H1 (cell line): ENCODE measurements around the gene TMUB2. TPM values are rescaled to one million over a fixed set of nuclear protein-coding genes. Genes with fewer than 3 reads are reported as not detected.

Experiments used
- CTCF ChIA-PET: fragments of 300-600 bp; sonication (Branson Sonifier 250); formaldehyde crosslinking; loops from one replicate; lab custom pipeline; 2021; ENCODE audit not compliant: partially characterized antibody; lab: Charles Lee
- POLR2A ChIA-PET: fragments of 300-600 bp; sonication (Branson Sonifier 250); formaldehyde crosslinking; loops from one replicate; lab custom pipeline; 2021; ENCODE audit warnings: inconsistent platforms; ENCODE audit not compliant: partially characterized antibody; lab: Charles Lee
- DNase-seq, 2 experiments: peaks; one replicate each; pipeline versions ENCODE4 v3.0.0 to v3.0.0-alpha.2; 2010 to 2022; ENCODE audit warnings: low spot score in 2 of 2, low read depth in 1 of 2, mixed read lengths in 1 of 2
- FAIRE-seq: peaks from 2 replicates; lab custom pipeline; 2011; peaks lifted over from hg19 to GRCh38; lab: Jason Lieb, UNC
- H2AFZ ChIP-seq: 2 replicates; pipeline ENCODE4 v1.8.1; 2012; ENCODE audit warnings: low read length, inconsistent platforms
- H2AK5ac ChIP-seq: 2 replicates; pipeline ENCODE4 v1.6.1; 2013; ENCODE audit warnings: low read depth, low read length
- H2BK120ac ChIP-seq: replicated peaks from 2 replicates; pipeline ENCODE3; 2013; ENCODE audit warnings: low read depth, low read length, inconsistent platforms
- H2BK12ac ChIP-seq: 2 replicates; pipeline ENCODE4 v1.6.1; 2013; ENCODE audit warnings: low read depth, low read length
- H2BK15ac ChIP-seq: 2 replicates; pipeline ENCODE4 v1.6.1; 2013; ENCODE audit warnings: low read length
- H2BK20ac ChIP-seq: 2 replicates; pipeline ENCODE4 v1.6.1; 2013; ENCODE audit warnings: low read length
- H2BK5ac ChIP-seq: 2 replicates; pipeline ENCODE4 v1.6.1; 2013; ENCODE audit warnings: low read depth, low read length
- H3K14ac ChIP-seq: 2 replicates; pipeline ENCODE4 v1.6.1; 2013; ENCODE audit warnings: inconsistent platforms; ENCODE audit not compliant: insufficient read length
- H3K18ac ChIP-seq: 2 replicates; pipeline ENCODE4 v1.6.1; 2013; ENCODE audit warnings: low read length; ENCODE audit errors: extremely low read depth
- H3K23ac ChIP-seq: 2 replicates; pipeline ENCODE4 v1.6.1; 2013; ENCODE audit warnings: inconsistent platforms; ENCODE audit not compliant: insufficient read length
- H3K23me2 ChIP-seq: 2 replicates; pipeline ENCODE4 v1.6.1; 2013; ENCODE audit warnings: low read depth, low read length
- H3K27ac ChIP-seq: 2 replicates; pipeline ENCODE4 v1.6.1; 2011; ENCODE audit warnings: low read depth, low read length, inconsistent platforms
- H3K27me3 ChIP-seq, 4 experiments: replicated peaks in 1 of 4; 1 replicate in 1 of 4; 2 replicates in 3 of 4; pipeline versions ENCODE4 v1.6.1 to v1.8.1; 2011 to 2013; ENCODE audit warnings: low read length in 3 of 4, mild to moderate bottlenecking in 3 of 4, inconsistent platforms in 2 of 4, mixed read lengths in 2 of 4, moderate library complexity in 1 of 4; ENCODE audit not compliant: control insufficient read depth in 3 of 4, insufficient read depth in 3 of 4; ENCODE audit errors: extremely low read depth in 1 of 4
- H3K36me3 ChIP-seq, 4 experiments: 2 replicates each; pipeline versions ENCODE4 v1.6.1 to v1.8.1; 2011 to 2013; ENCODE audit warnings: mild to moderate bottlenecking in 4 of 4, low read length in 3 of 4, moderate library complexity in 2 of 4, control low read depth in 1 of 4, inconsistent platforms in 1 of 4; ENCODE audit not compliant: insufficient read depth in 4 of 4, control insufficient read depth in 2 of 4
- H3K4ac ChIP-seq: replicated peaks from 2 replicates; pipeline ENCODE3; 2013; ENCODE audit warnings: low read length, low read depth, mixed read lengths, inconsistent platforms; ENCODE audit not compliant: insufficient read length
- H3K4me1 ChIP-seq, 4 experiments: replicated peaks in 1 of 4; 1 replicate in 1 of 4; 2 replicates in 3 of 4; pipeline versions ENCODE4 v1.6.1 to v1.8.1; 2011 to 2013; ENCODE audit warnings: low read length in 3 of 4, inconsistent platforms in 2 of 4, mixed read lengths in 1 of 4; ENCODE audit not compliant: insufficient read depth in 4 of 4, control insufficient read depth in 3 of 4
- H3K4me2 ChIP-seq, 2 experiments: 2 replicates each; pipeline versions ENCODE4 v1.6.1 to v1.8.1; 2011 to 2013; ENCODE audit warnings: low read depth in 2 of 2, low read length in 2 of 2, control low read depth in 1 of 2, inconsistent platforms in 1 of 2, mild to moderate bottlenecking in 1 of 2; ENCODE audit not compliant: insufficient read depth in 1 of 2
- H3K4me3 ChIP-seq, 4 experiments: fragments of 200-600, 300-600 bp in 1 of 4; sonication (generic), shearing (Covaris generic), sonication (Bioruptor Twin) in 1 of 4; 2 replicates each; pipeline versions ENCODE4 v1.5.1 to v1.8.1; 2011 to 2016; ENCODE audit warnings: low read length in 4 of 4, low read depth in 3 of 4, control low read depth in 2 of 4, inconsistent platforms in 2 of 4, mild to moderate bottlenecking in 2 of 4, mixed read lengths in 1 of 4, moderate library complexity in 1 of 4; ENCODE audit not compliant: insufficient read depth in 2 of 4; ENCODE audit errors: extremely low read depth in 1 of 4
- H3K56ac ChIP-seq: replicated peaks from 2 replicates; pipeline ENCODE3; 2013; ENCODE audit warnings: low read depth, mild to moderate bottlenecking, mixed read lengths, low read length, inconsistent platforms; ENCODE audit not compliant: insufficient read length
- H3K79me1 ChIP-seq: 2 replicates; pipeline ENCODE4 v1.6.1; 2013; ENCODE audit warnings: low read depth, low read length, control low read depth
- H3K79me2 ChIP-seq, 2 experiments: 2 replicates each; pipeline versions ENCODE4 v1.6.1 to v1.8.1; 2012 to 2013; ENCODE audit warnings: low read length in 2 of 2, mild to moderate bottlenecking in 2 of 2, inconsistent platforms in 1 of 2; ENCODE audit not compliant: insufficient read depth in 2 of 2, control insufficient read depth in 1 of 2
- H3K9ac ChIP-seq, 4 experiments: replicated peaks in 1 of 4; 1 replicate in 1 of 4; 2 replicates in 3 of 4; pipeline versions ENCODE4 v1.6.1 to v1.8.1; 2011 to 2013; ENCODE audit warnings: low read depth in 3 of 4, low read length in 3 of 4, control low read depth in 2 of 4, mild to moderate bottlenecking in 2 of 4, moderate library complexity in 2 of 4, inconsistent platforms in 1 of 4; ENCODE audit errors: extremely low read depth in 1 of 4
- H3K9me3 ChIP-seq, 2 experiments: 2 replicates each; pipeline versions ENCODE4 v1.6.1 to v1.8.1; 2012 to 2013; ENCODE audit warnings: mild to moderate bottlenecking in 2 of 2, moderate library complexity in 2 of 2, control low read depth in 1 of 2, inconsistent platforms in 1 of 2, low read depth in 1 of 2, low read length in 1 of 2, mixed read lengths in 1 of 2; ENCODE audit not compliant: insufficient read depth in 2 of 2
- H4K20me1 ChIP-seq, 2 experiments: replicated peaks in 1 of 2; 2 replicates each; pipeline versions ENCODE3 to v1.8.1; 2011 to 2013; ENCODE audit warnings: inconsistent platforms in 2 of 2, low read length in 2 of 2, mild to moderate bottlenecking in 1 of 2; ENCODE audit not compliant: insufficient read depth in 2 of 2, control insufficient read depth in 1 of 2
- H4K5ac ChIP-seq: 2 replicates; pipeline ENCODE4 v1.6.1; 2013; ENCODE audit warnings: low read length, low read depth, mixed read lengths, inconsistent platforms; ENCODE audit not compliant: insufficient read length
- H4K8ac ChIP-seq: 2 replicates; pipeline ENCODE4 v1.8.0; 2013; ENCODE audit warnings: mild to moderate bottlenecking, moderate library complexity, low read length, inconsistent platforms; ENCODE audit not compliant: insufficient read depth; ENCODE audit errors: extremely low read depth
- H4K91ac ChIP-seq: replicated peaks from 2 replicates; pipeline ENCODE3; 2013; ENCODE audit warnings: low read length, mixed read lengths, inconsistent platforms; ENCODE audit not compliant: insufficient read length
- ASH2L ChIP-seq: fragments of 200-600, 300-600 bp; sonication (generic); IDR thresholded peaks from one replicate; pipeline ENCODE4 v1.7.1; 2017; ENCODE audit warnings: low read length
- GABPA ChIP-seq: IDR thresholded peaks from 2 replicates; pipeline ENCODE4 v1.6.1; 2011; ENCODE audit warnings: mild to moderate bottlenecking, low read length, moderate library complexity, borderline replicate concordance; ENCODE audit not compliant: insufficient read depth
- KDM4A ChIP-seq: IDR thresholded peaks from one replicate; pipeline ENCODE4 v1.7.1; 2012; ENCODE audit warnings: low read depth, mild to moderate bottlenecking, moderate library complexity, low read length, inconsistent platforms; ENCODE audit not compliant: severe bottlenecking
- KDM5A ChIP-seq: fragments of 200-600 bp; IDR thresholded peaks from 2 replicates; pipeline ENCODE4 v1.7.1; 2012; ENCODE audit warnings: mild to moderate bottlenecking, low read length, inconsistent platforms, mixed read lengths
- RAD21 ChIP-seq, 2 experiments: IDR thresholded peaks in 1 of 2; conservative IDR thresholded peaks in 1 of 2; 2 replicates each; pipeline ENCODE4 v1.6.1; 2011; ENCODE audit warnings: low read depth in 2 of 2, low read length in 2 of 2, improper control_type of control experiment in 1 of 2, inconsistent platforms in 1 of 2, mild to moderate bottlenecking in 1 of 2, moderate library complexity in 1 of 2
- RBBP5 ChIP-seq: IDR thresholded peaks from 2 replicates; pipeline ENCODE4 v1.7.1; 2012; ENCODE audit warnings: low read depth, mild to moderate bottlenecking, inconsistent platforms, low read length, moderate library complexity, borderline replicate concordance
- WGBS, 2 experiments: shearing (Covaris generic) in 1 of 2; methylation state at CpG; one replicate each; pipeline versions ENCODE4 v1.1.6 to v1.1.7; 2013 to 2015; ENCODE audit warnings: low lambda C conversion rate in 2 of 2, mixed read lengths in 2 of 2, inconsistent platforms in 1 of 2, low coverage in 1 of 2, missing lambda C conversion rate in 1 of 2; ENCODE audit not compliant: insufficient replicate concordance in 2 of 2, insufficient coverage in 1 of 2, insufficient read length in 1 of 2; ENCODE audit errors: extremely low coverage in 1 of 2, missing lambda C conversion rate in 1 of 2; 5-methylcytosine and 5-hydroxymethylcytosine counted together
- polyA plus RNA-seq, 7 experiments: library from polyadenylated mRNA; depleted of rRNA in 3 of 7; stranded (reverse) in 5 of 7; unstranded in 2 of 7; fragments of >200 nt in 5 of 7; fragments of 200-250 nt in 2 of 7; gene quantifications; 1 replicate in 5 of 7; 2 replicates in 1 of 7; 4 replicates in 1 of 7; pipeline versions ENCODE4 v1.2.1 to v1.2.3, GENCODE V29; 2011 to 2013; ENCODE audit warnings: missing spikeins in 2 of 7, mixed read lengths in 2 of 7
- total RNA-seq: library from RNA; stranded (reverse); fragmentation: NEBNext Ultra II Directional; extraction: Animal tissue kit (Norgen Biotek cat#: 25700); gene quantifications from 2 replicates; pipeline ENCODE4 v1.2.1, GENCODE V29; 2021
- TF ChIP-seq, protein P1 (sequence below), 3 experiments: IDR thresholded peaks; 1 replicate in 2 of 3; 2 replicates in 1 of 3; pipeline versions ENCODE4 v1.5.1 to v1.6.1; 2011; ENCODE audit warnings: low read length in 3 of 3, mild to moderate bottlenecking in 3 of 3, inconsistent platforms in 2 of 3, low read depth in 1 of 3, moderate library complexity in 1 of 3; ENCODE audit not compliant: insufficient read depth in 1 of 3; ENCODE audit errors: control extremely low read depth in 1 of 3

The TMUB2 gene
- total and polyA plus RNA-seq, 2 of the 8 experiments (the other 6 are each of a cell fraction or from before 2014, with no cell fraction given), result 18.5 to 30.5 TPM

DNA sequence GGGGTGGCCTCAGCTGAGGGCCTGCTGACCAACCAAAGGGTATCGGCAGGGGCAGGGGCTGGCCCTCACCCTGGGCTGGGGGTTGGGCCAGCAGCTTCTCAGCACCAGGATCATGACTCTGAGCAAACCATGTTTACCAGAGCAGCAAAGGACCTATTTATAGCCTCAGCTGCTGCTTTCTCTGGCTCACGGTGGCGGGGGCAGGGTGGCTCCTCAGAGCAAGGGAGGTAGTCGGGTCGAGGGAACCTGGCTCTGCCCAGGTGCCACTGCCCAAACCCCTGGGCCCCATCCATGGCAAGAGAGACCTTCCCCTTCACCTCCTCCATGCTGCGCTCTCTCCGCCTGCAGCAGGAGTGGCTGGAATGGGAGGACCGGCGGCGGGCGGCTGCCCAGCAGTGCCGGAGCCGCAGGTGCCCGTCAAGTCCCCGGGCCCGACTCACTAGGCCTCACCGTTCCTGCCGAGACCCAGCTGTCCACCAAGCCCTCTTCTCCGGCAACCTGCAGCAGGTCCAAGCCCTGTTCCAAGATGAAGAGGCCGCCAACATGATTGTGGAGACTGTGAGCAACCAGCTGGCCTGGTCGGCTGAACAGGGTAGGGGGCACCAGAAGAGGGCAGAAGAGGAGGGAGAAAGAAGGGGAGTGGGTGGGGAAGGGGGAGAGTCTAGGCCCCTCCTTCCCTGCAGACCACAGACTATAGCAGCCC, 16.1 kb upstream of the TMUB2 start, which contains the start of gene ASB16:
ASB16 (plus strand) TSS at position 206 of the 703 bp plus-strand sequence; CDS start at position 292, 86 bp downstream.
- Histone ChIP-seq H3K9ac (no peak within 1 kb of the TSS; a peak in 1 of 7 replicates), H3K4me1 (peaks cover 0 to 15% (median 8%) of the 10 kb centered on the region in 4 experiments; a peak in 5 of 7 replicates), H3K36me3 (peaks cover 0 to 3% (median 0%) of the 10 kb centered on the region in 4 experiments; a peak in 1 of 8 replicates), H3K18ac (peak within 1 kb of the TSS; percentile 48), H2BK12ac (peak within 1 kb of the TSS; percentile 75), H3K4me2 (peak within 1 kb of the TSS; percentile 10 to 40; a peak in 3 of 4 replicates), H3K27ac (peak within 1 kb of the TSS; percentile 56; the same call in 1 of the 2 replicates), H2AFZ (no peak within 1 kb of the TSS), H3K79me1 (no peaks in the 10 kb centered on the region), H4K5ac (peak within 1 kb of the TSS; percentile 16), H2BK5ac (peak within 1 kb of the TSS; percentile 80), H4K20me1 (no peaks in the 10 kb centered on the region), H4K8ac (peak within 1 kb of the TSS; percentile 86; the same call in 1 of the 2 replicates), H3K4me3 (peak within 1 kb of the TSS in 2 of 4 experiments; percentile 14 to 16; a peak in 4 of 8 replicates), H3K79me2 (no peaks in the 10 kb centered on the region), H4K91ac (peak within 1 kb of the TSS; percentile 23), H3K23me2 (no peaks in the 10 kb centered on the region), H3K9me3 (no peaks in the 10 kb centered on the region), H2BK15ac (peak within 1 kb of the TSS; percentile 40; the same call in 1 of the 2 replicates), H3K14ac (no peak within 1 kb of the TSS), H2BK120ac (no peak within 1 kb of the TSS), H3K56ac (no peak within 1 kb of the TSS), H2AK5ac (0 out of 2 replicates have a peak within 1 kb of the TSS, but pooled peaks have one; percentile 8), H3K4ac (no peak within 1 kb of the TSS), H3K27me3 (no peaks in the 10 kb centered on the region), H3K23ac (no peak within 1 kb of the TSS), H2BK20ac (0 out of 2 replicates have a peak within 1 kb of the TSS, but pooled peaks have one; percentile 48)
- CTCF ChIA-PET, result interaction anchor here (0.9 to 8.1 kb wide), 21 partner anchors 10 to 188 kb away, joined by 3 to 61 read pairs (median 4); partner anchors contain the start of genes HDAC5, HROB and TMUB2
- 76% methylated on average over 21 of the region's 21 CpGs; no CpG with 5 or more reads in 1 of the 2 experiments for WGBS, 2 experiments
- TF ChIP-seq KDM5A (no peak), ASH2L (peak; percentile 64), RAD21 (IDR thresholded peaks at IDR 0.05 in 1 of 2, conservative IDR thresholded peaks at IDR 0.05 in 1 of 2; ENCODE audit: low read depth in 2 of 2, low read length in 2 of 2) (peak; percentile 52 to 58; a peak in 3 of 4 replicates), GABPA (no peak), RBBP5 (0 out of 2 replicates have a peak, but pooled peaks have one; percentile 61), KDM4A (no peak)
- TF ChIP-seq, protein P1, sequence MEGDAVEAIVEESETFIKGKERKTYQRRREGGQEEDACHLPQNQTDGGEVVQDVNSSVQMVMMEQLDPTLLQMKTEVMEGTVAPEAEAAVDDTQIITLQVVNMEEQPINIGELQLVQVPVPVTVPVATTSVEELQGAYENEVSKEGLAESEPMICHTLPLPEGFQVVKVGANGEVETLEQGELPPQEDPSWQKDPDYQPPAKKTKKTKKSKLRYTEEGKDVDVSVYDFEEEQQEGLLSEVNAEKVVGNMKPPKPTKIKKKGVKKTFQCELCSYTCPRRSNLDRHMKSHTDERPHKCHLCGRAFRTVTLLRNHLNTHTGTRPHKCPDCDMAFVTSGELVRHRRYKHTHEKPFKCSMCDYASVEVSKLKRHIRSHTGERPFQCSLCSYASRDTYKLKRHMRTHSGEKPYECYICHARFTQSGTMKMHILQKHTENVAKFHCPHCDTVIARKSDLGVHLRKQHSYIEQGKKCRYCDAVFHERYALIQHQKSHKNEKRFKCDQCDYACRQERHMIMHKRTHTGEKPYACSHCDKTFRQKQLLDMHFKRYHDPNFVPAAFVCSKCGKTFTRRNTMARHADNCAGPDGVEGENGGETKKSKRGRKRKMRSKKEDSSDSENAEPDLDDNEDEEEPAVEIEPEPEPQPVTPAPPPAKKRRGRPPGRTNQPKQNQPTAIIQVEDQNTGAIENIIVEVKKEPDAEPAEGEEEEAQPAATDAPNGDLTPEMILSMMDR (IDR thresholded peaks at IDR 0.05; ENCODE audit: control extremely low read depth in 1 of 3, insufficient read depth in 1 of 3, low read depth in 1 of 3, low read length in 3 of 3), result peak; percentile 36 to 42 (median 41); a peak in 3 of 4 replicates
- DNase-seq (no peak), FAIRE-seq (no peak)
- POLR2A ChIA-PET, result interaction anchor here (0.6 to 8.7 kb wide), 11 partner anchors 12 to 180 kb away, joined by 3 to 84 read pairs (median 4); partner anchors contain the start of genes HDAC5, LSM12 and TMUB2
